Measurements from ENCODE around the gene TMEM128. TPM values are rescaled to one million over a fixed set of nuclear protein-coding genes. Genes with fewer than 3 reads are reported as not detected.
"Not testable (repeated sequence)": the region's sequence is repeated elsewhere in the genome, so short reads cannot be mapped to it uniquely, and the experiment has no call there.

TMEM128 gene
- total and polyA plus RNA-seq, 12 donors: 8.3 to 18.2 (median 11.3) TPM

- peaks cover 0 to 53% (median 0%) of the 10 kb centered on the region in 9 donors for H3K4me1 ChIP-seq
- H3K27ac ChIP-seq: peak overlapping the region in 1 of 10 donors; percentile 86
- H3K27me3 ChIP-seq: no peaks in the 10 kb centered on the region
- H3K9me3 ChIP-seq: no peaks in the 10 kb centered on the region
- H3K4me3 ChIP-seq: peak overlapping the region in 1 of 10 donors; percentile 15
- DNase-seq (no peak), ATAC-seq (no peak)
- TF ChIP-seq CTCF (IDR thresholded peaks at IDR 0.05): no peak
- intact Hi-C loops (cut with DNase I): loop anchor here in 1 of 10 donors (5.0 kb wide), 1 partner anchor 44 kb away; no protein-coding TSS in a partner anchor
- peaks cover 0 to 72% (median 30%) of the 10 kb centered on the region in 9 donors for H3K36me3 ChIP-seq
- 89 to 96% methylated on average over 1 of the region's 1 CpG for WGBS, 2 donors
Observed at GRCh38 chr4:4268776-4269175, 20.8 kb upstream of the TMEM128 start.

GRCh38 chr4:4267981-4268380 lies 20.0 kb upstream of the TMEM128 start:
- ATAC-seq (no peak), DNase-seq (no peak)
- Histone ChIP-seq H3K4me3 (no peak overlapping the region), H3K4me1 (peaks cover 0 to 53% (median 0%) of the 10 kb centered on the region in 9 donors), H3K36me3 (peaks cover 0 to 64% (median 23%) of the 10 kb centered on the region in 9 donors), H3K9me3 (no peaks in the 10 kb centered on the region), H3K27me3 (no peaks in the 10 kb centered on the region), H3K27ac (peak overlapping the region in 1 of 10 donors; percentile 86)
- intact Hi-C loops (cut with DNase I): loop anchor here in 1 of 10 donors (5.0 kb wide), 1 partner anchor 44 kb away; no protein-coding TSS in a partner anchor
- WGBS, 2 donors: 82 to 95% methylated on average over 5 of the region's 5 CpGs
- TF ChIP-seq CTCF (IDR thresholded peaks at IDR 0.05): no peak

- Histone ChIP-seq H3K4me3 (no peak overlapping the region), H3K9me3 (no peaks in the 10 kb centered on the region), H3K36me3 (no peaks in the 10 kb centered on the region), H3K4me1 (peaks cover 0 to 10% (median 0%) of the 10 kb centered on the region in 9 donors), H3K27ac (peak overlapping the region in 1 of 10 donors; percentile 36), H3K27me3 (no peaks in the 10 kb centered on the region)
- ATAC-seq: peak in 2 of 8 donors; percentile 21 to 54
- TF ChIP-seq CTCF (IDR thresholded peaks at IDR 0.05): peak in 5 of 9 donors; percentile 20 to 60 (median 39)
- no peak for DNase-seq
- WGBS, 2 donors: 68 to 74% methylated on average over 6 of the region's 6 CpGs
- intact Hi-C loops (cut with DNase I): no loop called here
Observed at GRCh38 chr4:4260185-4260751, 12.2 kb upstream of the TMEM128 start.

- H3K36me3 ChIP-seq: no peaks in the 10 kb centered on the region
- intact Hi-C loops (cut with DNase I): loop anchor here in 3 of 10 donors (5.0 to 10.0 kb wide), 3 partner anchors 73 to 175 kb away; no protein-coding TSS in a partner anchor
- no peaks in the 10 kb centered on the region for H3K9me3 ChIP-seq
- WGBS, 2 donors: 55 to 56% methylated on average over 9 of the region's 9 CpGs
- no peak for TF ChIP-seq CTCF (IDR thresholded peaks at IDR 0.05)
- DNase-seq: no peak
- peak overlapping the region in 2 of 10 donors; percentile 13 to 36 for H3K27ac ChIP-seq
- H3K4me3 ChIP-seq: no peak overlapping the region
- H3K4me1 ChIP-seq: peaks cover 0 to 10% (median 0%) of the 10 kb centered on the region in 9 donors
- H3K27me3 ChIP-seq: no peaks in the 10 kb centered on the region
- ATAC-seq: no peak
Observed at GRCh38 chr4:4259484-4260100, 11.6 kb upstream of the TMEM128 start.

DNA sequence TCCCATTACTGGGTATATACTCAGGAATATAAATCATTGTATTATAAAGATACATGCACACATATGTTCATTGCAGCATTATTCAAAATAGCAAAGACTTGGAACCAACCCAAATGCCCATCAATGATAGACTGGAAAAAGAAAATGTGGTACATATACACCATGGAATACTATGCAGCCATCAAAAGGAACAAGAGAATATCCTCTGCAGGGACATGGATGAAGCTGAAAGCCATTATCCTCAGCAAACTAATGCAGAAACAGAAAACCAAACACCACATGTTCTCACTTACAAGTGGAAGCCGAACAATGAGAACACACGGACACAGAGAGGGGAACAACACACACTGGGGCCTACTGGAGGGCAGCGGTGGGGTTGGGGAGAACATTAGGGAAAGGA lies 9.7 kb upstream of the TMEM128 start:
- not testable (repeated sequence) for H3K27me3 ChIP-seq, H3K27ac ChIP-seq, ATAC-seq, H3K36me3 ChIP-seq, H3K4me3 ChIP-seq, DNase-seq, H3K9me3 ChIP-seq
- 82% methylated on average over 3 of the region's 3 CpGs for WGBS, 2 donors
- peaks cover 0 to 10% (median 0%) of the 10 kb centered on the region in 9 donors for H3K4me1 ChIP-seq
- intact Hi-C loops (cut with DNase I): loop anchor here in 3 of 10 donors (5.0 to 10.0 kb wide), 3 partner anchors 75 to 177 kb away; no protein-coding TSS in a partner anchor
